ENCODE measurements around the gene DTWD1. TPM values are rescaled to one million over a fixed set of nuclear protein-coding genes. Genes with fewer than 3 reads are reported as not detected.

Gene DTWD1
- total RNA-seq, 1 experiment from 2014 or later, result 32.5 TPM

- H3K4me3 Mint-ChIP-seq, result peak overlapping the region; percentile 97
- CTCF ChIA-PET, result no interaction called here
- TF ChIP-seq ZNF138 (CRISPR knock-in tag; conservative IDR thresholded peaks at IDR 0.05) (no peak), SMAD4 (CRISPR knock-in tag; IDR thresholded peaks at IDR 0.05) (no peak), CTCF (IDR thresholded peaks at IDR 0.05) (no peak), ATF2 (CRISPR knock-in tag; IDR thresholded peaks at IDR 0.05; ENCODE audit: borderline replicate concordance, low read depth) (no peak), JUN (CRISPR knock-in tag; IDR thresholded peaks at IDR 0.05) (no peak), ETV6 (CRISPR knock-in tag; IDR thresholded peaks at IDR 0.05) (no peak), NFATC4 (CRISPR knock-in tag; IDR thresholded peaks at IDR 0.05) (no peak), ZMAT4 (CRISPR knock-in tag; IDR thresholded peaks at IDR 0.05) (no peak), SMAD3 (CRISPR knock-in tag; IDR thresholded peaks at IDR 0.05; ENCODE audit: borderline replicate concordance) (no peak), CDX4 (CRISPR knock-in tag; IDR thresholded peaks at IDR 0.05; ENCODE audit: borderline replicate concordance) (no peak), RORB (CRISPR knock-in tag; IDR thresholded peaks at IDR 0.05) (no peak), ZNF317 (CRISPR knock-in tag; IDR thresholded peaks at IDR 0.05; ENCODE audit: borderline replicate concordance, low read depth) (no peak), GABPB1 (CRISPR knock-in tag; IDR thresholded peaks at IDR 0.05) (no peak), GTF2I (CRISPR knock-in tag; conservative IDR thresholded peaks at IDR 0.05) (no peak), MLX (CRISPR knock-in tag; IDR thresholded peaks at IDR 0.05) (no peak), TEAD1 (CRISPR knock-in tag; IDR thresholded peaks at IDR 0.05) (no peak), ARID4B (CRISPR knock-in tag; IDR thresholded peaks at IDR 0.05; ENCODE audit: borderline replicate concordance) (no peak), MXD4 (CRISPR knock-in tag; IDR thresholded peaks at IDR 0.05; ENCODE audit: borderline replicate concordance) (no peak)
- peak overlapping the region; percentile 97 for H3K27ac Mint-ChIP-seq
- H3K4me1 Mint-ChIP-seq, result peaks cover 27% of the 10 kb centered on the region
- no peak for ATAC-seq
- H3K27me3 Mint-ChIP-seq (ENCODE audit: low read depth), result no peaks in the 10 kb centered on the region
- peaks cover 22% of the 10 kb centered on the region for H3K36me3 Mint-ChIP-seq
- no peak for DNase-seq (ENCODE audit: low spot score)
- H3K9me3 Mint-ChIP-seq, result peaks cover 16% of the 10 kb centered on the region
- POLR2A ChIA-PET, result interaction anchor here (0.6 to 1.0 kb wide), 2 partner anchors 758 to 764 kb away, joined by 3 read pairs; no protein-coding TSS in a partner anchor
These were observed 649 bp upstream of the DTWD1 start for GRCh38 chr15:49620199-49620598.

Measured in WTC11 (cell line).